GM10248 (cell line): ENCODE data around the gene LRCH1.

Experiments
- CTCF ChIA-PET: fragments of 300-600 bp; sonication (Branson Sonifier 250); formaldehyde crosslinking; extraction: SDS; loops from one replicate; lab custom pipeline; 2021; ENCODE audit warnings: antibody characterized with exemption; lab: Yijun Ruan, JAX
- POLR2A ChIA-PET: fragments of 350-650 bp; sonication (Branson Sonifier 250); formaldehyde crosslinking; extraction: SDS; loops from one replicate; lab custom pipeline; 2020; ENCODE audit warnings: antibody characterized with exemption; lab: Yijun Ruan, JAX
- DNase-seq: peaks from one replicate; pipeline ENCODE4 v3.0.0; 2012; ENCODE audit errors: extremely low spot score
- CTCF ChIP-seq: IDR thresholded peaks from 2 replicates; pipeline ENCODE4 v1.5.1; 2012; ENCODE audit warnings: mild to moderate bottlenecking, low read depth; ENCODE audit errors: extremely low read depth, missing control alignments, control extremely low read depth

LRCH1 gene

GRCh38 chr13:46641274-46642081, 88.5 kb downstream of the LRCH1 start:
- CTCF ChIA-PET = interaction anchor here (1.8 to 5.3 kb wide), 3 partner anchors 11 to 20 kb away, joined by 6 to 24 read pairs (median 7); no protein-coding TSS in a partner anchor
- TF ChIP-seq CTCF = no peak
- DNase-seq = no peak
- POLR2A ChIA-PET = no interaction called here

DNA sequence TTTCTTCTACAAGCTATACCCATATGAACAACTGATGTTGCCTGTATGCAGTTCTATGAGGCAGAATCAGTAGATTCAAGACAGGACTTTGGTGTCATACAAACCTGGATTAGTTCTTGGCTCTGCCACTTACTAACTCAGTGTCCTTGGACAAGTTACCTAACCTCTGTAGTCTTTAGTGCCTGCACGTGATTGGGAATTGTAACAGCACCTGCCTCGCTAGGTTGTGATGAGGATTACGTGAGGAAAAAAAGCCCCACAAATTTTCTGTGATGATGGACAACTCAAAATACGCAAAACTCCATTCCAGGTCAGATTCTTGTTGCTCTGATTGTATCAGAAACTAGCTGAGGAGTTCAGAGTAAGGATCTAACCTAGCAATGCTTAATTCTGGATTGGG, 89.3 kb downstream of the LRCH1 start:
- no peak for DNase-seq
- CTCF ChIA-PET = interaction anchor here (1.0 to 5.3 kb wide), 6 partner anchors 11 to 90 kb away, joined by 3 to 24 read pairs (median 6); no protein-coding TSS in a partner anchor
- POLR2A ChIA-PET = no interaction called here

DNA sequence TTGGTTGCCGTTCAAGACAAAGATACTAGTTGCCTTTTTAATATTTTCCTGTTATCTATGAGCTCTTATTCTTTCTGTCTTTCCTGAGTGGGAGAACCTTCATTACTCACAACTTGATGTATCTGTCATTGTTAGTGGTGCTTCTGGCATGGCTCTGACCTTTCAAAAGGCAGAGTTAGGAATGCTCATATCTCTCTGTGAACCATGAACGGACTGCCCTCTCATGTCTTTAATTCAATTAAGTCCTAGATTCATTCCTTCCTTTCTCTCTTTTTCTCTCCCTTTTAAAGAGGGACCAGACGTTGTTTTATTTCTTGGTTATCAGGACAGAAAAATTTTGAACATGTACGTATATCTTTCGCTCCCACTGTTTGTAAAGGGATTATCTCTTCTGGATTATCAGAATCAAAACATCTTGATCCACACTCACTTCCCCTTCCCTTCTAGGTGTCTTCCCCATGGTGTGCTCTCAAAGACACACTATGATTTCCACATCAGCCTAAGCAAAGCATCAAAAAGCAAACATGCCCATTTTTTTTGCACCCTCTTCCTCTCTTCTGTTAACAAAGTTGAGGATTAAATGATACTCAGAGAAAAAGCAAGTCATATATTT, 90.3 kb downstream of the LRCH1 start:
- TF ChIP-seq CTCF = no peak
- no peak for DNase-seq
- ChIA-PET POLR2A (no interaction called here), CTCF (interaction anchor here (0.8 to 5.3 kb wide), 9 partner anchors 8 to 91 kb away, joined by 3 to 24 read pairs (median 4); no protein-coding TSS in a partner anchor)

More for the DNA sequence above, 89.3 kb downstream of the LRCH1 start:
- TF ChIP-seq CTCF = no peak

GRCh38 chr13:46644816-46645215, 91.8 kb downstream of the LRCH1 start:
- no peak for DNase-seq
- CTCF ChIA-PET = interaction anchor here (0.8 to 5.3 kb wide), 6 partner anchors 14 to 93 kb away, joined by 3 to 24 read pairs (median 4); no protein-coding TSS in a partner anchor
- TF ChIP-seq CTCF = no peak
- POLR2A ChIA-PET = no interaction called here

DNA sequence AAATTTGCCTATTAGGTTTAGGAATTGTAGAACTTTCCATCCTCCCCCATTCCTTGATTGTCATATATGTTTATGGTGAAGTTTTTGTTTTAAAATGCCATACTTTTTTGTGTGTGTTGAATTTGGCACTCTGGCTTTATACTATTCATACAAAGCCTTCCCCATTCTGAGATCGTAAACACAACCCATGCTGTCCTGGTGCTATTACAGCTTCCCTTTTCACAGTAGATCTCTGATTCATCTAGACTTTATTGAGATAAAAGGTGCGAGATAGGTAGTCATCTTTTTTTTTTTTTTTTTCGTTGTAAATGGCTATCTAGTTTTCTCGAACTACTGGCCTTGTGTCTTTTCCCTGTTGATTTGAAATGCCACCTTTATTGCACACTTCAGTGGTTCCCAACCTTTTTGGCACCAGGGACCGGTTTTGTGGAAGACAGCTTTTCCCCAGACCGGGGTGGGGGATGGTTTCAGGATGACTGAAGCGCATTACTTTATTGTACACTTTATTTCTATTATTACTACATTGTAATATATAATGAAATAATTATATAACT, 94.6 kb downstream of the LRCH1 start:
- no peak for DNase-seq
- POLR2A ChIA-PET = interaction anchor here (0.7 kb wide), 1 partner anchor 1511 kb away, joined by 4 read pairs; no protein-coding TSS in a partner anchor
- CTCF ChIA-PET = interaction anchor here (0.8 to 1.9 kb wide), 4 partner anchors 16 to 60 kb away, joined by 3 to 4 read pairs (median 3); no protein-coding TSS in a partner anchor
- no peak for TF ChIP-seq CTCF

DNA sequence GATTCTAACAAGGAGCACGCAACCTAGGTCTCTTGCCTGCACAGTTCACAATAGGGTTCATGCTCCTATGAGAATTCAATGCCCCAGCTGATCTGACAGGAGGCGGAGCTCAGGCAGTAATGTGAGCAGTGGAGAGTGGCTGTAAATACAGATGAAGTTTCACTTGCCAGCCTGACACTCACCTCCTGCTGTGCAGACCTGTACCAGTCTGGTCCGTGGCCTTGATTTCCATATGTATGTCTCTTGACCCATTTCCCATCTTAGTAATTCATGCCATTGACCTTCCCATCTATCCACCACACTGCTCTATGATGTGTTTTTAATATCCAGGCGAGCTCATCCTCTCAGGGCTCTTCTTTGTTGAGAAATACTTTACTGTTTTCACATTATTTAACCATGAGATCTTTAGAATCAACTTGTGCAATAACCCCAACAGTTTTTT, 95.2 kb downstream of the LRCH1 start:
- no peak for DNase-seq
- POLR2A ChIA-PET = no interaction called here
- CTCF ChIA-PET = interaction anchor here (1.2 to 1.9 kb wide), 3 partner anchors 17 to 45 kb away, joined by 3 to 4 read pairs (median 3); no protein-coding TSS in a partner anchor

More for the DNA sequence above, 95.2 kb downstream of the LRCH1 start:
- no peak for TF ChIP-seq CTCF
